GM18508 (cell line): ENCODE measurements around the gene DRD2.

ENCODE experiments used
- ATAC-seq: cut with Tn5 transposase; IDR thresholded peaks from one replicate; pipeline ENCODE4 v1.9.1; 2021; ENCODE audit warnings: moderate number of reproducible peaks; ENCODE audit not compliant: insufficient read depth, unreplicated experiment

Gene DRD2

GRCh38 chr11:113487622-113488021 lies 12.4 kb upstream of the DRD2 start:
- no peak for ATAC-seq

- ATAC-seq: no peak
Observed at GRCh38 chr11:113484223-113484622, 9.0 kb upstream of the DRD2 start.

- ATAC-seq: no peak
Observed at GRCh38 chr11:113481672-113482071, 6.5 kb upstream of the DRD2 start.

GRCh38 chr11:113481226-113481625 lies 6.0 kb upstream of the DRD2 start:
- ATAC-seq: no peak

GRCh38 chr11:113477321-113477720 lies 2.1 kb upstream of the DRD2 start:
- ATAC-seq: no peak

GRCh38 chr11:113476553-113476952 lies 1.4 kb upstream of the DRD2 start:
- no peak for ATAC-seq

- ATAC-seq: no peak
Observed at GRCh38 chr11:113474362-113475159, 637 bp downstream of the DRD2 start.

- no peak for ATAC-seq
Observed at GRCh38 chr11:113473983-113474361, 1.2 kb downstream of the DRD2 start.

- ATAC-seq: no peak
Observed at GRCh38 chr11:113472471-113472870, 2.7 kb downstream of the DRD2 start.

- no peak for ATAC-seq
Observed at GRCh38 chr11:113470233-113470632, 5.0 kb downstream of the DRD2 start.

- no peak for ATAC-seq
Observed at GRCh38 chr11:113468726-113469345, 6.4 kb downstream of the DRD2 start.

GRCh38 chr11:113467545-113467944 lies 7.7 kb downstream of the DRD2 start:
- ATAC-seq: no peak

- no peak for ATAC-seq
Observed at GRCh38 chr11:113465786-113466185, 9.4 kb downstream of the DRD2 start.

GRCh38 chr11:113464416-113464815 lies 10.8 kb downstream of the DRD2 start:
- no peak for ATAC-seq

GRCh38 chr11:113462830-113463229 lies 12.4 kb downstream of the DRD2 start:
- no peak for ATAC-seq

GRCh38 chr11:113461639-113462038 lies 13.6 kb downstream of the DRD2 start:
- no peak for ATAC-seq

GRCh38 chr11:113460469-113460868 lies 14.7 kb downstream of the DRD2 start:
- ATAC-seq: no peak

GRCh38 chr11:113458189-113458588 lies 17.0 kb downstream of the DRD2 start:
- ATAC-seq: no peak

GRCh38 chr11:113457784-113458183 lies 17.4 kb downstream of the DRD2 start:
- ATAC-seq: no peak

GRCh38 chr11:113454455-113454854 lies 20.7 kb downstream of the DRD2 start:
- no peak for ATAC-seq

- ATAC-seq: no peak
Observed at GRCh38 chr11:113449743-113450142, 25.5 kb downstream of the DRD2 start.

- no peak for ATAC-seq
Observed at GRCh38 chr11:113448316-113448677, 26.9 kb downstream of the DRD2 start.
